Calu3 (cell line): ENCODE measurements around the gene TMEM106C. TPM values are rescaled to one million over a fixed set of nuclear protein-coding genes. Genes with fewer than 3 reads are reported as not detected.

Experiments
- BruUV-seq: library from RNA; stranded (reverse); fragments of 400-500 nt; replicated peaks from 2 replicates; lab custom pipeline; 2021; lab: Mats Ljungman, UMichigan
- CTCF ChIA-PET: fragments of 300-600 bp; sonication (Branson Sonifier 250); formaldehyde crosslinking; loops from one replicate; lab custom pipeline; 2022; ENCODE audit warnings: antibody characterized with exemption; lab: Charles Lee
- DNase-seq: peaks from one replicate; pipeline ENCODE4 v3.0.0; 2022
- H3K27ac Mint-ChIP-seq: one replicate; pipeline ENCODE4 v1.8.0; 2022; ENCODE audit warnings: mixed read lengths; ENCODE audit not compliant: unreplicated experiment
- H3K27me3 Mint-ChIP-seq: one replicate; pipeline ENCODE4 v1.8.0; 2022; ENCODE audit warnings: mixed read lengths; ENCODE audit not compliant: unreplicated experiment
- H3K36me3 Mint-ChIP-seq: one replicate; pipeline ENCODE4 v1.8.0; 2022; ENCODE audit warnings: mild to moderate bottlenecking, moderate library complexity, mixed read lengths; ENCODE audit not compliant: insufficient read depth, unreplicated experiment
- H3K4me1 Mint-ChIP-seq: one replicate; pipeline ENCODE4 v1.8.0; 2022; ENCODE audit warnings: mild to moderate bottlenecking, low read depth, mixed read lengths; ENCODE audit not compliant: unreplicated experiment
- H3K4me3 Mint-ChIP-seq: one replicate; pipeline ENCODE4 v1.8.0; 2022; ENCODE audit warnings: mild to moderate bottlenecking, low read depth, moderate library complexity, mixed read lengths; ENCODE audit not compliant: unreplicated experiment
- H3K9me3 Mint-ChIP-seq: one replicate; pipeline ENCODE4 v1.8.0; 2022; ENCODE audit warnings: low read depth, mixed read lengths; ENCODE audit not compliant: unreplicated experiment
- intact Hi-C: fragments of 100-400 bp; cut with micrococcal nuclease; formaldehyde crosslinking; loops from one replicate; pipeline ENCODE4 v1.10.0; 2022; ENCODE audit not compliant: unreplicated experiment
- total RNA-seq: library from RNA; stranded (reverse); gene quantifications from 2 replicates; pipeline ENCODE4 v1.2.3, GENCODE V29; 2022
- TF ChIP-seq, protein P1 (sequence below): fragments of 200-600 bp; IDR thresholded peaks from one replicate; pipeline ENCODE4 v1.8.0; 2022; ENCODE audit warnings: antibody characterized with exemption; ENCODE audit not compliant: unreplicated experiment

TMEM106C gene
- total RNA-seq, 1 experiment from 2014 or later: 77.3 TPM

GRCh38 chr12:47989666-47990065 is 26.3 kb downstream of the TMEM106C start:
- H3K27ac Mint-ChIP-seq: no peak overlapping the region
- intact Hi-C loops: no loop called here
- no peaks in the 10 kb centered on the region for H3K4me1 Mint-ChIP-seq
- no peak overlapping the region for H3K4me3 Mint-ChIP-seq
- TF ChIP-seq, protein P1, sequence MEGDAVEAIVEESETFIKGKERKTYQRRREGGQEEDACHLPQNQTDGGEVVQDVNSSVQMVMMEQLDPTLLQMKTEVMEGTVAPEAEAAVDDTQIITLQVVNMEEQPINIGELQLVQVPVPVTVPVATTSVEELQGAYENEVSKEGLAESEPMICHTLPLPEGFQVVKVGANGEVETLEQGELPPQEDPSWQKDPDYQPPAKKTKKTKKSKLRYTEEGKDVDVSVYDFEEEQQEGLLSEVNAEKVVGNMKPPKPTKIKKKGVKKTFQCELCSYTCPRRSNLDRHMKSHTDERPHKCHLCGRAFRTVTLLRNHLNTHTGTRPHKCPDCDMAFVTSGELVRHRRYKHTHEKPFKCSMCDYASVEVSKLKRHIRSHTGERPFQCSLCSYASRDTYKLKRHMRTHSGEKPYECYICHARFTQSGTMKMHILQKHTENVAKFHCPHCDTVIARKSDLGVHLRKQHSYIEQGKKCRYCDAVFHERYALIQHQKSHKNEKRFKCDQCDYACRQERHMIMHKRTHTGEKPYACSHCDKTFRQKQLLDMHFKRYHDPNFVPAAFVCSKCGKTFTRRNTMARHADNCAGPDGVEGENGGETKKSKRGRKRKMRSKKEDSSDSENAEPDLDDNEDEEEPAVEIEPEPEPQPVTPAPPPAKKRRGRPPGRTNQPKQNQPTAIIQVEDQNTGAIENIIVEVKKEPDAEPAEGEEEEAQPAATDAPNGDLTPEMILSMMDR: no peak
- H3K9me3 Mint-ChIP-seq: no peaks in the 10 kb centered on the region
- CTCF ChIA-PET: no interaction called here
- no peak for DNase-seq
- H3K36me3 Mint-ChIP-seq: no peaks in the 10 kb centered on the region
- BruUV-seq: no TSS peak
- peaks cover 92% of the 10 kb centered on the region for H3K27me3 Mint-ChIP-seq

- H3K27ac Mint-ChIP-seq: no peak overlapping the region
- H3K9me3 Mint-ChIP-seq: no peaks in the 10 kb centered on the region
- TF ChIP-seq, protein P1: no peak
- BruUV-seq: no TSS peak
- H3K27me3 Mint-ChIP-seq: peaks cover 93% of the 10 kb centered on the region
- intact Hi-C loops: no loop called here
- DNase-seq: no peak
- H3K4me1 Mint-ChIP-seq: no peaks in the 10 kb centered on the region
- no peak overlapping the region for H3K4me3 Mint-ChIP-seq
- CTCF ChIA-PET: no interaction called here
- H3K36me3 Mint-ChIP-seq: no peaks in the 10 kb centered on the region
These were observed 27.1 kb downstream of the TMEM106C start for GRCh38 chr12:47990351-47991105.

DNA sequence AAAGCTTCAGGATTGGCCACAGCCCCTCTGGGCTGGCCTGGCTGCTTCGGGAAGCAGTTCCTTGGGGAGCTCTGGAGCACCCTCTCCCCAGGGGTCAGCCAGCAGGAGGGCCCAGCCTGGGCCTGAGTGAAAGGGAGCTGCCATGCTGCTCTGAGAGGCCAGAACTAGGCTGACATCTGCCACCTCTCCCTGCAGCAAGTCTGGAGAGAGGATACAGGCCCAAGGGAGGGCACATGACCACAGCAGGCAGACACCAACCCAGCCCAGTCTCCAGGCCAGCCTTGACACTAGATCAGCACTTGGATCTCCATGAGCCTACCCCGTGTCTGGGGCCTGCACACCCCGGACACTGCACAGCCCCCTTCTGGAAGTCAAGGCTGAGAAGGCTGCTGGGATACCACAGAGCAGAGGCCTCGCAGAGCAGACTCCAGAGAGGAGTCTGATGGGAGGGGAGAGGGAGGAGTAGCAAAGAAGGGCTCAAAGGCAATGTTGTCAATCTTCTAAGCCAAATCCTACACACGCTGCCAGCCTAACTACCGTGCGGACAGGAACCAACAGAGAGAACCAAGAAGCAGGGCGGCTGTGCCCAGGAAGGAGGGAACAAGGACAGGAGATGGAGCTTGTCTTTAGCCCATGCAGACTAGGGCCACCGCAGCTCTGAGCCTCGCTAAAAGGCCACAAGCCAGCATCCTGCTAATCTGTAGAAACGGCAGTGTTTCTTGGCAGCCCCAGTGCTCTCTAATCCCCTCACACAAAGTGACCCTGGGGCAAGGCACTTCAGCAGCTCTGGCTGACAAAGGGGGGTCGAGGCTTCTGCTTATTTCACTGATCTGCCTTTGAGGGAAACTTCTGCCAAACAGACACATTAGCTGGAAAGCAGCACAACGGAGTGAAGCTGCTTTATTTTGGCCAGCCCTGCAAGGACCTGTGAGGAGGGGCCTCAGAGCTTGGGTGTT is 28.0 kb downstream of the TMEM106C start:
- Mint-ChIP-seq H3K9me3 (no peaks in the 10 kb centered on the region), H3K36me3 (no peaks in the 10 kb centered on the region), H3K4me3 (no peak overlapping the region), H3K27ac (no peak overlapping the region), H3K27me3 (peaks cover 93% of the 10 kb centered on the region), H3K4me1 (no peaks in the 10 kb centered on the region)
- DNase-seq: no peak
- CTCF ChIA-PET: no interaction called here
- TF ChIP-seq, protein P1: no peak
- BruUV-seq: no TSS peak
- intact Hi-C loops: no loop called here

DNA sequence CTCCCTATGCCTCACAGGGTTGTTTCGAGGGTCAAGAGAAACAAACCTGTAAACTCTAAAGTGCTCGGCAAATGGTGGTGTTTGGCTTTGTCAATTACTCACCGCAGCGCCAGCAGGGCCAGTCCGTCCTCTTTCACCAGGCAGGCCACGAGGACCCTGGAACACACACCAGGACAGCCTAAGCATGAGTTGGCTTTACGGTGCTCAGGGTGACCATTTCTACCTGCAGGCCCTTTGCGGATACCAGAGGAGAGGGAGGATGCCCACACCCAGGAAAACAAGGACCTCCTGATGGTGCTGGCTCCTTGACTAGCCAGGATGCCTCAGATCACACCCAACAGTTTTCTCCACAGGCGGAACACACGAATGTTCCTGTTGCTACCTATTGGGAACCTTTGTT is 29.4 kb downstream of the TMEM106C start:
- TF ChIP-seq, protein P1: no peak
- CTCF ChIA-PET: no interaction called here
- no peak overlapping the region for H3K4me3 Mint-ChIP-seq
- no peaks in the 10 kb centered on the region for H3K9me3 Mint-ChIP-seq
- no peak overlapping the region for H3K27ac Mint-ChIP-seq
- no peaks in the 10 kb centered on the region for H3K4me1 Mint-ChIP-seq
- H3K27me3 Mint-ChIP-seq: peaks cover 93% of the 10 kb centered on the region
- no TSS peak for BruUV-seq
- no peaks in the 10 kb centered on the region for H3K36me3 Mint-ChIP-seq
- intact Hi-C loops: no loop called here
- no peak for DNase-seq
